ENCODE measurements around the gene SSH2.

Gene SSH2

GRCh38 chr17:29591146-29591736 lies 338.8 kb downstream of the SSH2 start:
- TF ChIP-seq CTCF (IDR thresholded peaks at IDR 0.05; ENCODE audit: low read length, missing control alignments): no peak
- H3K4me3 ChIP-seq (replicated peaks; ENCODE audit: low read depth, low read length): peak overlapping the region; percentile 31
- peak; percentile 49 for DNase-seq (ENCODE audit: low read depth)

DNA sequence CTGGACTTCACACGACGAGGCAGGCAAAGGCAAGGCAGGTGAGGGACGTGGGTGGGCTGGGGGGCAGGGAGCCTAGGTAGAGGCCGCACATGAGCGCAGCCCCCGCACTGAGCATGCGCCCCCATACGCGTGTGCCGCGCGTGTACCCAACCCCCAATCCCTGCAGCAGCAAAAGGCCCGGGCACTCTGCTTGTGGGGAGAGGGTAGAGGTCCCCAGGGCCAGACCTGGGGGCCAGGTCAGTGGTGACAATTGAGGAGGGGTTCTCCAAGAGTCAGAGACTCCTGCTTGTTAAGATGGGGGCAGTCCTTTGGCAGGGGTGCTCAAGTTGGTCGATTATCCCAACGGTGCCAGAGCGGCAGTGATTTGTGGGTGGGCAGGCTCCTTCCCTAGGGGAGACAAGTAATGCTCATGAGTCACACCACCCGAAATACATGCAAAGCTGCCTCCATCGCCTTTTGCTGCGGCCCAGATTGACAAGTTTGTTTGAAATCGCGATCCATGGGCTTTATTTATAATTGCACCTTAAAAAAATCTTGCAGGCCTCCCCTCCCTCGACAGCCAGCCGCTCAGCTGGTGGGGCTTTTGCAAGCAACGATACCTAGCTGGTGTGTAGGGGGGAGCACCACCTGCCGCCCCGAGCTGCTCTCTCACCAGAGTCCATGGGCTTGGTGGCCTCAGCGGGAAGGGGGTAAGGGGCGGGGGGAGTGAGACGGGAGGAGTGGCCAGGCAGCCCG lies 339.4 kb downstream of the SSH2 start:
- H3K4me3 ChIP-seq (replicated peaks; ENCODE audit: low read depth, low read length): peak overlapping the region; percentile 46
- no peak for TF ChIP-seq CTCF (IDR thresholded peaks at IDR 0.05; ENCODE audit: low read length, missing control alignments)
- DNase-seq (ENCODE audit: low read depth): peak; percentile 36

DNA sequence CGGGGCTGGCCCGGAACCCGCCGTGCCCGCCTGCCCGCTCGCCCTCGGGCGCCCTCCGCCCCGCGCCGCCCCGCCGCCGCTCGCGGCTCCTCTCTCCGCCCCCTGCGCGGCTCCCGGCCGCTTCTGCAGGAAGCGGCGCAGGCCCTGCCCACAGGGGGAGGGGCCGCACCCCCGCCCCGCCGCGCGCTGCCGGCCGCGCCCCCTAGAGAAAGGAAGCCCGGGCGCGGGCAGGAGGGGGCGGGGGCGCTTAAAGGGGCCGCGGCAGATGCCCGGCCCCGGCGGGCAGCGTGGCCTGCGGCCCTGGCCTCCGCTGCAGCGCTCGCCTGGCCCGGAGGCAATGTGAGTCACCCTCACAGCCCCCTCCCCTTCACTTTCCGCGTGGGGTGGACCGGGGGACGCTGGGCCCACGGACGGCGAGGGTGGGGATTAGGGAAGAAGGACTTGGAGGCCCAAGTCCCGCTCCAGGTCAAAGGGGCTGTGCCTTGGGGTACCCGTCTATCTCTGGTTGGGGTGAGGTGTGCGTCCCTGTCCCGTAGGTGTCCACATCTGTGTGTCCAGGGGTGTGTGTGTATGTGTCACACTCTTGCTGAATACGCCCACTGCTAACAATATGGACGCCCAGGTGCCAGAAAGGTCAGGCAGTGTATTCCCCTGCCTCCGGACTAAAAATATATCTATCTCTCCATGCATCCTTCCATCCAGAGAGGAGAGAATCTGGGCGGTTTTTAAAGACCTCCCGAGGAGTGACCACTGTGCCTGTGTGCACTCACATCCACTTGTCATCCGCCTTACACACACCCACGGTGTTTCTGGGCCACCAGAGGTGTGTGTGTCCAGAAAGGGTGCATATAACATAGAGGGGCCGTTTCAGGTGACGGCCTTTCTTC lies 340.3 kb downstream of the SSH2 start, which contains the start of gene GIT1:
TSS of gene GIT1 (minus strand) at position 125 of the 887 bp plus-strand sequence. CDS start 270 bp downstream, outside the sequence.
- no peak for TF ChIP-seq CTCF (IDR thresholded peaks at IDR 0.05; ENCODE audit: low read length, missing control alignments)
- peak within 1 kb of the TSS; percentile 75 for H3K4me3 ChIP-seq (replicated peaks; ENCODE audit: low read depth, low read length)
- DNase-seq (ENCODE audit: low read depth): peak; percentile 81

GRCh38 chr17:29588562-29589411 lies 341.2 kb downstream of the SSH2 start:
- DNase-seq (ENCODE audit: low read depth): peak; percentile 32
- no peak for TF ChIP-seq CTCF (IDR thresholded peaks at IDR 0.05; ENCODE audit: low read length, missing control alignments)
- H3K4me3 ChIP-seq (replicated peaks; ENCODE audit: low read depth, low read length): peak overlapping the region; percentile 75

DNA sequence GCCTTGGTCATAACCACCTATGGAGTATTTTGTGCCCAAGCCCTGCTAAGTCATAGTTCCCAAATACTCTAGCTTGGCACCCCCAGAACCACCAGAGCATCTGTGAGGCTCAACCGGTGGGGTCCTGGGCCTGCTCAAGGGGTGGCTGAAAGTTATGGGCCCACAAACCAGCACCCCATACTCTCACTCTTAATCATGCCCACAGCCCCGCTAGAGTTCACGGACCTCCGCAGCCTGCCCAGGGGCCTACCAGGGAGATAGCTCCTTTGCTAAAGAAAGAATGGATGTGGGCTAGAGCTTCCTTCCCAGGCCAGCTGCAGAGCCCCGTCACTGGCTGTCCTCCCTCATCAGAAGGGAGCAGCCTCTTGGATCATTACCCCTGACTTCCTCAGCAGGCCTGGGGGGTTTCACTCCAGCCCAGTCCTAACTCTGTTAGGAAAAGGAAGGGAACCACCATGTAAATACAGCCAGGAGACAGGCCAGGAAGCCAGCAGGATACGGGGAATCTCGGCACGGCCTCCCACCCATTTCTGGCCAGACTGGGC lies 341.9 kb downstream of the SSH2 start:
- DNase-seq (ENCODE audit: low read depth): no peak

More for the DNA sequence above, 341.9 kb downstream of the SSH2 start:
- no peak for TF ChIP-seq CTCF (IDR thresholded peaks at IDR 0.05; ENCODE audit: low read length, missing control alignments)
- peak overlapping the region; percentile 75 for H3K4me3 ChIP-seq (replicated peaks; ENCODE audit: low read depth, low read length)

Data from fibroblast of pulmonary artery (primary cell).